HG02623 (cell line): ENCODE measurements around the gene POLR3GL.

Experiments used
- ATAC-seq: cut with Tn5 transposase; IDR thresholded peaks from one replicate; pipeline ENCODE4 v1.9.1; 2021; ENCODE audit warnings: moderate library complexity; ENCODE audit not compliant: unreplicated experiment

Gene POLR3GL

DNA sequence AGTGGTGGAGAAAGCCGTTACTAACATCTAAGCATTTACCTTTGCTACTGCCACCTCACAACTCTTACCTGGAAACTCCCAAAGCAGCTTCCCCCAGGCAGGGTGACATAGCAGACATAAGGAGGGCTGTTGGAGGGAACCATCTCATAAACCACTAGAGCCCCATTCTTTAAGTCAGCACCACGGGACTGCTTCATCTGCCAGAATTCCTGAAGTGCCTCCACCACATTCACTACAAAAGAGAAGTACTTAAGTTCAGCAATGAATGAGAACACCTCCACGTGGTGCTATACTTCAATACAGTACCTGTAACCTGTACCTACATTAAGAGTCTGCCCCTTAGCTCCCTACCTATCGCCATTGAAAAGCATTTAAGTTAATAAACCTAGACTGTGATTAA is 16.9 kb upstream of the POLR3GL start:
- no peak for ATAC-seq

DNA sequence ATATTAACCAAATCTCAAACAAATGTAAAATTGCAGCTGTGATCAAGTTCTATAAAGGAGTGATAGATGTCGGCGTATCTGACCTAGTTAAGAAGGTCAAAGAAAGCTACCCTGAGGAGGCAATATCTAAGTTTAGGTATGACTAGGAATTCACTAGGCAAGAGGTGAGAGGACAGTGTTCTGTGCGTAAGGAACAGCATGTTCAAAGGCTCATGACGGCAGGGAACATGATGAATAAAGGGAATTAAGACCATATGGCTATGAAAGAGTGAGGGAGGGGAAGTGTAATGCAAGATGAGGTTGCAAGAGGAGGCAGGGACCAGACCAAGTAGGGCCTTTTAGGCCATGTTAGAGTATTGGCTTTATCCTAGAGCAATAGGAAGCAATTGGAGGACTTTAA is 15.3 kb upstream of the POLR3GL start:
- ATAC-seq, result no peak

DNA sequence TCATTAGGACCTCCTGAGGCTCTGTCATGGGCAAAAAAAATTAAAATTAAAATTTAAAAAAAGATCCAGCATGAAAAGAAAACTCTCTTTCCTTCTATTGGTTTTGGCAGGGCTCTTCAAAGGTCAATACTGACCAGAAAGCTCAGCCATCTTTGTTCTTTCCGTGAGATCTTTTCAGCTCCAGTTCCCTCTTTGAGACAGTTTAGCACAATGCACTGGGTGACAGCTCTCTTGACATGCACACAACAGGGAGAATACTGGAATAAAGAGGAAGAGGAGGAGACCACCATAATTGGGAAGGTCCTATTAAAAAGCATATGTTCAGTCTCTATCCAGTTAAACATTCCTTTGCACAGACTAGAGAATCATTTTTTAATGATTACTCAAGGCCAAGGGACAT is 13.0 kb upstream of the POLR3GL start:
- no peak for ATAC-seq

DNA sequence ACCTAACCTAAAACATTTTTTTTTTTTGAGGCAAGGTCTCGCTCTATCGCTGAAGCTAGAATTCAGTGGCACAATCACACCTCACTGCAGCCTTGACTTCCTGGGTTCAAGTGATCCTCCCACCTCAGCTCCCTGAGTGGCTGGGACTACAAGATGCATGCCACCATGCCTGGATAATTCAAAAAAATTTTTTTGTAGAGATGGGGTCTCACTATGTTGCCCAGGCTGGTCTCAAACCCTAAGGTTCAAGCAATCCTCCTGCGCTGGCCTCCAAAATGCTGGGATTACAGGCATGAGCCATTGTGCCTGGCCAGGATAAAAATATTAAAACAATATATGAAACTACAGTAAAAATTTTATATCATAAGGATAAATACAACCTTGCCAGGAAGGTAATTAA is 11.6 kb upstream of the POLR3GL start:
- no peak for ATAC-seq

DNA sequence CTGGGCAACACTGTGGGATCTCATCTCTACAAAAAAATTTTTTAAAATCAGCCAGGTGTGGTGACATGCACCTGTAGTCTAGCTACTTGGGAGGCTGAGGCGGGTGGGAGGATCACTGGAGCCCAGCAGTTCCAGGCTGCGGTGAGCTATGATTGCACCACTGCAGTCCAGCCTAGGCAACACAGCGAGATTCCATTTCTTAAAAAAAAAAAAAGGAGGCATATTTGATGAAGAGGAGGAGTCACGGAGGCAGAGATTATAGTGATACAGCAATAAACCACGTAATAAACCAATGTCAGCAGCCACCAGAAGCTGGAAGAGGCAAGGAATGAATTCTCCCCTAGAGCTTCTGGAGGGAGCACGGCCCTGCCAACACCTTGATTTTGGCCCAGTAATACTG is 10.6 kb upstream of the POLR3GL start:
- ATAC-seq, result no peak

DNA sequence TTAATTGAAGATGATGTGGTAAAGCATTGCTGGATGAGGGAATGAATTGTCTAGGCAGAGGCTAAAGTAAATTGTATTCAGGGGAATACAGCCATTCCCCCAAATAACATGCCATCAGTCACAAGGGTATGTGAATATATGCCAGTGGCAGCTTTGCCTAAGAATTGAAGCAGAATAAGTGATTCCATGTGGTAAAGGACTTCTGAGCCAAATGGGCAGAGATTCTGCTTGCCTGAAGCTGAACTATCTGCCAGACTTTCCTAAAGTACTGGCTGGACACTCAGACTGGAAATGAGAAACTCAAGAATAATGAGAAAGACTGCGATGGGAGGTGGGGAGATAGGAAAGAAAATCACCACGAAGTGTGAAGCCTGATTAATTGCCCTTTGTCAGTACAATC is 9.1 kb upstream of the POLR3GL start:
- no peak for ATAC-seq

DNA sequence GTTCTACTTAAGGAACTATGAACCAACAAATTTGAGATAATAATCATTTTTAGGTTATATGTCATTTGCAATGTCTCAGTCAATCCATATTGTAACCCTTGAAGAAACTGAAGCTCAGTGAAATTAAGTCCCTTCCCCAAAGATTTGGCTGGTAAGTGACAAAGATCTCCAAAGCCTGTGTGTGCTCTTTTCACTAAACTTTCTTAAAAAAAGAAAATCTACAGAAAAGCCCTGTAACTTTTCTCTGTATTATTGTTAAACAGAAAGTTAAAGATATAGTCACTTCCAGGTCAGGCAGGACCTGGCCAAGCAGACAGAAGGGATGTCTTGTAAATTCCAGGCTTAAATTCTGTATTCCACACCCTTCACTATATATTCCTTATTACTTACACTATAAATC is 8.1 kb upstream of the POLR3GL start:
- no peak for ATAC-seq

DNA sequence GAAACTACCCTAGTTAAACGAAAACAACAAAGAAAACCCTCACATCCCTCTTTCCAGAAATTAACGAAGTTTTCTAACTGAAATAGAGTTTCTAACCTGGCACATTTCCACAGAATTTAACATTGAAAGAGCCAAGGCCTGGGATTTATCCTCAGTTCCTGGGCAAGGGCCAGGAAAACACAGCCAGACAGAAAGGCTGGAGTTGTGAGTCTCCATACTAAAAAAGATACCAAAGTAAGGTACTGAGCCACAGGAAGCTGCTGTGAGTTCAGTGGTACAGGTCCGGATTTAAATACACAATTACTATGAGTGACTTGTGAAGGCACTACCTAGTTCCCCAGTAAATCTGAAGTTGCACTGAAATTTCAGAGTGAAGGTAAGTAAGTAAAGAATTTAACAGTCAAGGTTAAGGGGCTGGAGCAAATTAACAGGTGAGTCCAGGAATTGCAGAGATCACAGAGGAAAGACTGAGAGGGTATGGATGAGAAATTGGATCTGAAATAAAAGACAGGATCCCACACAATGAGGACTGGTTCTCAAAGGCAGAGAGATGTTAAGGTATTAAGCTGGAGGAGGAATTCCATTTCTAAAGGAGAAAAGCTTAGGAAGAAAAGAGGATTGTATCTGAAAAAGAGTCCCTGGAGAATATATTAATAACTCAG is 7.6 kb upstream of the POLR3GL start:
- ATAC-seq, result no peak

DNA sequence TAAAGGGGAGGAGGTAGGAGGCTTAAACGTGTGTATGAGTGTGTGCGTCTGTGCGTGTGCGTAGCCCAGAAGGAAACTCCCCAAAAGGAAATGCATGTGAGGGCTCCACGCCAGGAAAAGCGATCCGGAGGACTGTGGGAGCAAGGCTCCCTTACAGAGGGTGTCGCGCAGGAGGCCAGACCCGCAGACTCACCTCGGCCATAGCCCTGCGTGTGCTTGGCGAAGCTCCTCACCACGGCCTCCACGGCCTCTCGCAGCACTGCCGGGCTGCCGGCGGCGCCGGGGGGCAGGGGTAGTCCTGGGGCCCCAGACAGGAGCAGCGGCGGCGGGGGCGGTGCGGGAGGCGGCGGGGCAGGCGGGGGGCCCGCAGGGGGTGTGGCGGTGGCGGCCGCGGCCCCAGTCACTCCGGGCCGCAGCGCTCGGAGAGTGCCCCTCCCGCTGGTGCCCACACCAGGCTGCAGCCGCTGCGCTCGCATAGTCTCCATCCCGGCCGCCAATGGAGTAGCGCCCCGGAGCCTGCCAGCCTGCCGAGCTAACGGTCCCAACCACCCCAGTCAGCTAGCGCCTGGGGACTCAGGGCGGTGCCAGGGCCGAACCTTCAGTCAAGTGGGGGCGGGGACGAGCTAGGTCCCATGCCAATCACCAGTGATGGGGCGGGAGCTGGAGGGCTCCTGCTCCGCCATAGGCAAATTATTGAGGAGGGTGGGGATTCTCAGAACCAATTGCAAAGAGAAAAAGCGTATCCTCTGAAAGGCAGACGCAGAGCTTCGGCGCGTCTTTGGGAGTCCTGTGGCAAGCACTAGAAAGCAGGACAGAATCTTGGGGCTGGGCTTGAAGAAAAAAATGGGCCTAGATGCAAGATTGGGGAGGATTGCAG is 6.8 kb upstream of the POLR3GL start, which contains the start of gene LIX1L:
LIX1L (minus strand) TSS at position 575 of the 877 bp plus-strand sequence; CDS start at position 485, 90 bp downstream.
- peak; percentile 85 for ATAC-seq

DNA sequence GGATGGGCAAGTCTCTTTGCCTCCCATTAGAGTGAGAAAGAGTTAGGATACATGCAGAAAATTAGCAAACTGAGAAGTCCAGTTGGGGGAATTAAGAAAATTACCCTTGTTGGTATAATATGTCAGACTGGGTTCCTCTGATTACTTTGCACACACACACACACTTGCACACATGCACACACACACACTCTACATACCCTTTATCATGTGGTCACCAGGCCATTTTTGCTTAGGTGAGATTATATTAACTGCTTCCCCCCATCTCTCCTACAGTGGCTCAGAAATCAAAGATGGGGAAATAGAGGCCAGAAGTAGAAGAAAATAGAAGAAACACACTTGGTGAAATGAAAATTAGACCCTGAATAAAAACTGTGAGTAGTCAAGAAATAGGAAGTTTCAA is 5.8 kb upstream of the POLR3GL start:
- ATAC-seq, result no peak

DNA sequence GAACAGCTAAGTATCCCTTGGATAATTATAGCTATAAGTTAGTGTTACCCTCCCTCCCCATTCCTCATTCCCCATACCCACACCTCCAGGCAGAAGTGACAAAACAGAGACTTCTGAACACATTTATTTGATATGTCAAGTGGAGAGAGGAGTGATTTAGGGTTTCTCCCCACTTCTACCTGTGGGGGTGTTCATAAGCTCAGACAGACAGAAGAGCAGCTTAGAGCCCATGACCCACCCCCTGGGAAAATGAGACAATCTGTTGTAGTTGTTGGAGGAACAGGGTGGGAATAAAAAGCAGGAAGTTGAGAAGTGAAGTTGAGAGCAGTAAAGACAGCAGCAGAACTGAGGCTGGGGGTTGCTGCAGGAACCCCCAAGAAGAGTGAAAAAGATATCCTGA is 5.2 kb upstream of the POLR3GL start:
- no peak for ATAC-seq

DNA sequence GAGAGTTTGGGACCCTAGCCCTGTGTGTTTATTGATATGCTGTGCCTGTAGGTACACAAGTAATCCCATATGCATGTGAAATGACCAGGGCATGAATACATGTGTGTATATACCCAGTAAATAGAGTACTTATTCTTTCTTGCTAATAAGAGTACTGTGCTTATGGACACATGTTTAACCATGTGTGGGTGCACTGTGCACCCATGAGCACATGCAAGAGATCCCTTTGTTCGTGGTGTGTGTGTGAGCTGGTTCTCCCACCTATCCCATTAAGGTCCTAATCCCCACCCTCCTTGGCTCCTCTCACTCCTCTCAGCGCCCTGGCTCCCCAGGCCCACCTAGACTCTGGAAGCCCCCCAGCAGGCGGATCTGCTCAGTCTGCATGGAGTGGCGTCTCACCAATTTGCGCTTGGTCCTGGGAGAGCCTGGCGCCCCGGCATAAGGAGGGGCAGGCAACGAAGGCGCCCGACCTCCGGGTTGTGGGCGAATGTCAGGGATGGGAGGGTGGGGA is 4.5 kb upstream of the POLR3GL start:
- ATAC-seq, result no peak

DNA sequence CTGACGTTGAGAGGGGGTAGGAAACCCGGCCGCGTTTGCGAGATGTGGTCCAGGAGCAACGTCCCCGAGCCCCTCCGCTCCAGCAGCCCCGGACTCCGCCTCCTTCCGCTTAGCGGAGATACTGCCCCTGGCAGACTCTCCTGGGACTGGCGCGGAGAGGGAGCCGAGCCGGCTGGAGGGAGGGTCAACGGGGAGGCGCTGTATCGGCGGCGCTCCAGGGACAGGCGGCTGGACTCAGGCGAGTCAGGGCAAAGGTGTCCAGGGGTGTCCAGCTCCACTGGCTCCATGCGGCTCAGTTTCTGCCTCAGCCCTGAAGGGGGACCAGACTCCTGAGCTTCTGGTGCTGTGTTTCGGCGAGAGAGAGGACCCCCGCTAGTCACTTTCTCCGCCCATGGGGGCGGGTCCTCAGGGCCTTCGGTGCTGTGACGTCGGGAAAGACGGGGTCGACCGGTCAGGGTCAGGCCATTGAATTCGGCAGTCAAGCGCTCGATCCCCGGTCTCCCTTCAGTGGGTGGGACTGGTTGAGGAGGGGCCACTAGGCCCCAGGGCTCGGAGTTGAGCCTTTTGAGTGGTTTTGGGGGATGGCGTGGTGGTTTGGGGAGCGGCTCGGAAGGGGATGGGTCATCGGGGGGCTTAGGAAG is 3.9 kb upstream of the POLR3GL start:
- ATAC-seq, result no peak

DNA sequence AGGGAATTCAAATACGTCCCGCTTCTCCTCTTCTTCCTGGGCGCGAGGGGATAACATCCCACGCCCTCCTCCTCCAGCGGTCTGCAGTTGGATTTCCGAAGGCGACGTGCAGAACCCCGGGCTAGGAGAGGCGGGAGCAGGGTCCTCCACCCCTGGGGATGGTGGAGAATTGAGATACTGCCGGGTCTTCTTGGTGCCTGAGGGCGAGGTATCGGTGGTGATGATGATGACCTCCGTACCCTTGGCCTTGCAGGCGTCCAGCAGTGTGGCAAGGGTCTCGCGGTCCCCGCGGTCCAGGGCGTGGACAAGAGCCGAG is 3.4 kb upstream of the POLR3GL start:
- ATAC-seq, result no peak

DNA sequence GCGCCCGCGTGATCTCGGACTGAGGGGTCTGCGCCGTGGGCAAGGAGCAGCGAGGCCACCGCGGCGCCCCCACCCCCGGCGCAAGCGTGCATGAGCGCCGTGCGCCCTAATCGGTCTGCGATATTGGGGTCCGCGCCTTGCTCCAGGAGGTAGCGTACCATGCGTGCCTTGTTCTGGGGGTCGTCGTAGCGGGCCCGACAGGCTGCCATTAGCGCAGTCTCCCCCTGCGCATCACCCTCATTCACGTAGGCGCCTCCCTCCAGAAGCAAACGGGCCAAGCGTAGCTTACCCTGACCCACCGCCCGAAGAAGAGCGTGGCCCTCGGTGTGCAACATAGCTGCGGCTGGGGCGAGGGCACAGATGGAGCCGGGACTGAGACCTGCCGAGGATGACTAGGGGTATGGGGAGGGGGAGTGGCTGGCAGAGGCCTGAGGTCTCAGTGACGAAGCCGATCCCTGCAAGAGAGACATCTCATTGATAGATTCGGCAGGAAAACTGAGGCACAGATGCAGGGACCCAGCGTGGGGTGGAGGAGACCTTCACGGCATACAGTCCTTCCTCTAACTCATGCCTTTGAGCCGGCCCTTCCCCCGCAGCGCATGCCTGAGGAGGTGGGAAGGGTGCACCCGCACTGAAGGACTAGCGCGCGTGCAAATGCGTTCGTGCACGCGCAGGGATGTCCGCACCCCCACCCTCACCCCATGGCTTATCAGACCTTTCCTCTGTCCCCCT is 2.9 kb upstream of the POLR3GL start:
- ATAC-seq, result no peak

DNA sequence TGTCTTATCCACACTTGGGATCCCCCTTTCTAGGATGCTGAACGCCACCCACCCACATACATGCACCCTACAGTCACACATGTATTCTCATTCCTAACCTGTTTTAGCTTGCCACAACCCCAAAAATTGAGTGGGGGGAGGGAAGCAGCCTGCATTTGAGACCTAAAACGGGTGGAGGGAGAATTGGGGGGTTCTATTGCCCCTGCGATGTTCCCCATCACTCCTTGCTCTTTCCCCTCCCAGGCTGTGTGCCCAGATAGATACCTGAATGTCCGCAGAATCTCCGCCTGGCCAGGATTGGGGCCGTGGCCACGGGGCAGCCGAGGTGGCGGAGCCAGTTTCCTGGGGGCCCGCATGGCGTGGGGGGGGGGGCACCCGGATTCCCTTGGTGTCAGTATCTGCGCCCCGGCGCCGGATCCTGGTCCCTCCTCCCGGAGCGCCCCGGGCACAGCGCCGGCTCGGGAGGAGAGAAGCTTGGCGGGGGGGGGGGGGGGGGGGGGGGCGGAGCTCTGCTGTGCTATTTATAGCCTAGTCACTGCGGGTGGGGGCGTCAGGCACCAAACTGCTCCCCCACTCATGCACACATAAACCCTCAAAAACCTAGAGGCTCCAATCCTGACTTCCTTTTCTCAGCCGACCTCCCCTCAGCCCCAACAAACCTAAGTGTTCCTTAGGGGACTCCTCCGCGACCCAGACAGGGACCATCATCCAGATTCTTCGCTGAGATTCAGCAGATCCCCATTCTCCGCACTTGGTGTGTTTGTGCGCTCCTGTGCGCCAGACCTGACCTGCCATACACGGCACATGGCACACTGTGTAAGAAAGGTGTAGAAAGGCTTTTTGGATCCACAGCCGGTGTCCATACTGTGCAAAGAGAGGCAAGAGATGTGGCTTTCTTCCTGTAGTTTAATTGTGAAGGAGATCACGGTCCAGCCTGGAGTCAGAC is 2.1 kb upstream of the POLR3GL start:
- no peak for ATAC-seq

DNA sequence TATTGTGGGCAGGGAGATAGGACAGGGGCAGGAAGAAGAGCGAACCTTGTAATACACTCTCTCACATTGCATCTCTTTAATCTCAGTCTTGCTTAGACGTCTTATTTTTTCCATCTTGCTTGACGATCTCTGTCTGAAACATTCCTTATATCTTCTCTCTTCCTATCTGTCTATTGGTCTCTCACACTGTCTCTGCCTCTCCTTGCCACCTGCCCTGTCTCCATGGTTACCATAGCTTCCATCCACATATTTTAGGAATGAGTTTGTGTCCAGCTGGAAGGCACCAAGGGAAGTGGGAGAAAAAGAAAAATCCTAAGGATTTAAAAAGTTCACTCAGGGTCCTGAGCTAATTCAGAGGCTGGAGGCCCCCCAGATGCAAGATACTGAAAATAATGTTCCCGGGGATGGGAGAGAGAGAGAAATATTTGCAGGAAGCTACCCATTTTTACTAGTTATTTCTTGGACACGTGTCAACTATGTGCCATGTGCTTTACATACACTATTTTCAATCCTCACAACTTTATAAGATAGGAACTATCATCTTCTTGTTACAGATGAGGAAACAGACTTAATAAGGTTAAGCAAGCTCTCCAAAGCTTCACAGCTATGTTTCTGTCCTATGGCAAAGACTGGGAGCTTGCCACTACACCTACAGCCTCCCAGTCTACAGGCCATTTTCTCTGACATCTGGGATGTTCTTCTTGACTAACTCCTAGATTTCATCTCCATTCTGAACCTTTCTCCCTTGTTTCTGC is 1.0 kb upstream of the POLR3GL start:
- no peak for ATAC-seq

DNA sequence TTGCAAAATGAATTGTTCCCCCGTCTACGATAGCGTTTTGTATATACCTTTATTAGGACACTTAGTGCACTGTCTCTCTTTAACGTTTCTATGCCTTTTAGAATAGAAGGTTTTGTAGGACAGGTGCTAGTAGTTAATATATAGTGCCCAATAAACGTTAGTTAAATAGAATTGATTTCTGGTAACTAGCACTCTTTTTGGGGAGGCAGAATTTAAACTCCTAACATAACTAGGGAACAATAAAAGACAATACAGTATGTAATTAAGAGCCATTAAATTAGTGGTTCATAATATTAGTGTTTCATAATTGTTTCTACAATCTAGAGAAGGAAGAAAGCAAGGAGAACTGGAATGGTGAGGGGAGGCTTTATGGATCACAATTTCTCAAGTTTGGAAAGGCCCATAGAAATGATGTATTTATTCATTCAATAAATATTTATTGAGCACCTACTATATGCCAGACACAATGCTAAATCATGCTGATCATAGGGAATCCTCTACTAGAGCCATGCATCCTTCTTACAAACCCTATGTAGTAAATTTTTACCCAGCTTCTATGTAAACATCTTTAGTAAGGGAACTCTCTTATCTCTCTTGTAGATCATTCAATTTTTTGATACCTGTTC is 742 bp downstream of the POLR3GL start:
- ATAC-seq, result no peak

DNA sequence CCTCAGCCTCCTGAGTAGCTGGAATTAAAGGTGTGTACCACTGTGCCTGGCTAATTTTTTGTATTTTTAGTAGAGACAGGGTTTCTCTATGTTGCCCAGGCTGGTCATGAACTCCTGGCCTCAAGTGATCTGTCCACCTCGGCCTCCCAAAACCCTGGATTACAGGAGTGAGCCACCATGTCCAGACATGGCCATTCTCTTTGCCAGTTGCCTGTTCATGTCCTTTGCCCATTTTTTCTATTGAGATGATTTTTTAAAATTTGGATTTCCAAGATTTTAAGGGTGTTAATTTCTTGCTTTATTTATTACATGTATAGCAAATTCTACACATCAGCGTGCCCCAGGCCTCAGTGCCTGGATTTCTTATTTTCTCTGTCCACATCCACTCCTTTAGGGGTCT is 2.8 kb downstream of the POLR3GL start:
- ATAC-seq, result no peak
